ENCODE results near the gene TBK1. TPM values are rescaled to one million over a fixed set of nuclear protein-coding genes. Genes with fewer than 3 reads are reported as not detected.

TBK1 gene
- polyA plus RNA-seq (ENCODE audit: insufficient read length in 4 of 4) = 10 to 100 TPM; 20.6 to 26.9 (median 24.1) TPM

- DNase-seq (ENCODE audit: low read depth in 4 of 4, low spot score in 3 of 4) = peak; percentile 68 to 78 (median 70)
These were observed at the start of gene TBK1 for GRCh38 chr12:64451687-64452558. TBK1 (plus strand) TSS chr12:64452120; CDS start chr12:64455871, 3,751 bp downstream.

- DNase-seq (ENCODE audit: low read depth in 4 of 4, low spot score in 3 of 4) = no peak
These were observed 49.7 kb upstream of the TBK1 start for GRCh38 chr12:64402181-64402580.

- peak; percentile 90 to 93 (median 92) for DNase-seq (ENCODE audit: low read depth in 4 of 4, low spot score in 3 of 4)
These were observed 48.0 kb upstream of the TBK1 start, which contains the start of gene XPOT for GRCh38 chr12:64403707-64404469. XPOT (plus strand) TSS chr12:64404392; CDS start chr12:64410036, 5,644 bp downstream.

- peak in 3 of 4 donors; percentile 44 to 46 (median 44) for DNase-seq (ENCODE audit: low read depth in 4 of 4, low spot score in 3 of 4)
These were observed 47.3 kb upstream of the TBK1 start for GRCh38 chr12:64404470-64405256.

- no peak for DNase-seq (ENCODE audit: low read depth in 4 of 4, low spot score in 3 of 4)
These were observed 44.3 kb upstream of the TBK1 start for GRCh38 chr12:64407342-64408223.

GRCh38 chr12:64411427-64411826 lies 40.5 kb upstream of the TBK1 start:
- DNase-seq (ENCODE audit: low read depth in 4 of 4, low spot score in 3 of 4) = no peak

- DNase-seq (ENCODE audit: low read depth in 4 of 4, low spot score in 3 of 4) = no peak
These were observed 39.5 kb upstream of the TBK1 start for GRCh38 chr12:64412459-64412858.

GRCh38 chr12:64413884-64414283 lies 38.0 kb upstream of the TBK1 start:
- no peak for DNase-seq (ENCODE audit: low read depth in 4 of 4, low spot score in 3 of 4)

- DNase-seq (ENCODE audit: low read depth in 4 of 4, low spot score in 3 of 4) = no peak
These were observed 33.7 kb upstream of the TBK1 start for GRCh38 chr12:64418209-64418608.

GRCh38 chr12:64419696-64420095 lies 32.2 kb upstream of the TBK1 start:
- DNase-seq (ENCODE audit: low read depth in 4 of 4, low spot score in 3 of 4) = no peak

- no peak for DNase-seq (ENCODE audit: low read depth in 4 of 4, low spot score in 3 of 4)
These were observed 23.9 kb upstream of the TBK1 start for GRCh38 chr12:64427988-64428387.

- DNase-seq (ENCODE audit: low read depth in 4 of 4, low spot score in 3 of 4) = no peak
These were observed 23.0 kb upstream of the TBK1 start for GRCh38 chr12:64428956-64429355.

GRCh38 chr12:64430886-64431285 lies 21.0 kb upstream of the TBK1 start:
- DNase-seq (ENCODE audit: low read depth in 4 of 4, low spot score in 3 of 4) = no peak

- DNase-seq (ENCODE audit: low read depth in 4 of 4, low spot score in 3 of 4) = no peak
These were observed 20.1 kb upstream of the TBK1 start for GRCh38 chr12:64431791-64432190.

GRCh38 chr12:64433915-64434314 lies 18.0 kb upstream of the TBK1 start:
- DNase-seq (ENCODE audit: low read depth in 4 of 4, low spot score in 3 of 4) = no peak

GRCh38 chr12:64440100-64440499 lies 11.8 kb upstream of the TBK1 start:
- no peak for DNase-seq (ENCODE audit: low read depth in 4 of 4, low spot score in 3 of 4)

GRCh38 chr12:64445490-64445889 lies 6.4 kb upstream of the TBK1 start:
- DNase-seq (ENCODE audit: low read depth in 4 of 4, low spot score in 3 of 4) = no peak

- no peak for DNase-seq (ENCODE audit: low read depth in 4 of 4, low spot score in 3 of 4)
These were observed 5.6 kb upstream of the TBK1 start for GRCh38 chr12:64446295-64446694.

- DNase-seq (ENCODE audit: low read depth in 4 of 4, low spot score in 3 of 4) = no peak
These were observed 1.8 kb upstream of the TBK1 start for GRCh38 chr12:64450057-64450640.

Measured in left renal pelvis (tissue), 4 donors.